Neutrophil (primary cell): ENCODE measurements around the gene RMND1.

Experiments used
- H3K27ac ChIP-seq: fragments of 200-600 bp; sonication (generic); 2 replicates; pipeline ENCODE4 v1.5.1; 2016; ENCODE audit warnings: mild to moderate bottlenecking, moderate library complexity
- H3K27me3 ChIP-seq: fragments of 200-600 bp; sonication (generic); 2 replicates; pipeline ENCODE4 v1.6.0; 2016; ENCODE audit warnings: mild to moderate bottlenecking
- H3K36me3 ChIP-seq: fragments of 200-600 bp; sonication (generic); 2 replicates; pipeline ENCODE4 v1.5.1; 2017
- H3K4me1 ChIP-seq, 2 experiments: fragments of 200-600 bp in 1 of 2; sonication (generic) in 1 of 2; 1 replicate in 1 of 2; 2 replicates in 1 of 2; pipeline versions ENCODE4 v1.5.1 to v1.6.1; 2013 to 2016; ENCODE audit warnings: low read depth in 1 of 2, low read length in 1 of 2, mild to moderate bottlenecking in 1 of 2, moderate library complexity in 1 of 2; ENCODE audit not compliant: control insufficient read depth in 1 of 2, insufficient read depth in 1 of 2
- H3K4me3 ChIP-seq, 2 experiments: fragments of 200-600 bp in 1 of 2; sonication (generic) in 1 of 2; 1 replicate in 1 of 2; 2 replicates in 1 of 2; pipeline ENCODE4 v1.5.1; 2013 to 2016; ENCODE audit warnings: low read depth in 1 of 2, low read length in 1 of 2, mild to moderate bottlenecking in 1 of 2, moderate library complexity in 1 of 2
- H3K9me3 ChIP-seq: fragments of 200-600 bp; sonication (generic); 2 replicates; pipeline ENCODE4 v1.5.1; 2016
- CTCF ChIP-seq: fragments of 200-600 bp; sonication (generic); IDR thresholded peaks from 2 replicates; pipeline ENCODE4 v1.5.1; 2016; ENCODE audit warnings: antibody characterized with exemption

RMND1 gene

DNA sequence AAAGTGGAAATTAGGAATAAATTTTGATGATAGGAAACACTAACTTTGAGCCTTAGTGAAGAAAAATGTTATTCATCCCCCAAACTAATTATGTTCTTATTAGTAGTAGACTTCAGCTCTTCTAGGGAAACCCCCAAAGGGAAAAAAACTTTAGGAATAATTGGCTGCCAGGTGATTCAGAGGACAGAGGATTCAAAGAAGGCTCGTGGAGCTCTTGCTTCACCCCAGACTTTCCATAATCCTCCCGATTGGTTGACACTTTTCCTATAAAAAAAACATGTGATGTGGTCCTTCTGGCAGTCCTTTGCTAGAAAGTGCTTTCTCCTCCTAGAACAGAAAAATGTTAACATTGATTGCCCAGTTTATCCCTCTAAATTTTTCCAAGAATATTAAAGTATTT is 36.3 kb upstream of the RMND1 start:
- no peak overlapping the region for H3K27ac ChIP-seq
- H3K4me3 ChIP-seq, result no peak overlapping the region
- H3K9me3 ChIP-seq, result no peaks in the 10 kb centered on the region
- H3K4me1 ChIP-seq, result peaks cover 9 to 10% of the 10 kb centered on the region in 2 experiments
- TF ChIP-seq CTCF, result no peak
- no peaks in the 10 kb centered on the region for H3K36me3 ChIP-seq
- H3K27me3 ChIP-seq, result peaks cover 6% of the 10 kb centered on the region

GRCh38 chr6:151483994-151484393 is 32.1 kb upstream of the RMND1 start:
- no peak for TF ChIP-seq CTCF
- H3K9me3 ChIP-seq, result no peaks in the 10 kb centered on the region
- peak overlapping the region; percentile 4 for H3K27ac ChIP-seq
- H3K27me3 ChIP-seq, result no peaks in the 10 kb centered on the region
- no peaks in the 10 kb centered on the region for H3K36me3 ChIP-seq
- H3K4me3 ChIP-seq, result no peak overlapping the region
- H3K4me1 ChIP-seq, result peaks cover 32 to 42% of the 10 kb centered on the region in 2 experiments

- Histone ChIP-seq H3K4me3 (peak overlapping the region; percentile 10 to 31), H3K36me3 (no peaks in the 10 kb centered on the region), H3K27me3 (no peaks in the 10 kb centered on the region), H3K4me1 (peaks cover 32 to 42% of the 10 kb centered on the region in 2 experiments), H3K27ac (peak overlapping the region; percentile 91), H3K9me3 (no peaks in the 10 kb centered on the region)
- no peak for TF ChIP-seq CTCF
These were observed 30.4 kb upstream of the RMND1 start for GRCh38 chr6:151482290-151482689.

GRCh38 chr6:151481786-151482185 is 29.9 kb upstream of the RMND1 start:
- peaks cover 32 to 42% of the 10 kb centered on the region in 2 experiments for H3K4me1 ChIP-seq
- peak overlapping the region; percentile 91 for H3K27ac ChIP-seq
- no peaks in the 10 kb centered on the region for H3K27me3 ChIP-seq
- H3K9me3 ChIP-seq, result no peaks in the 10 kb centered on the region
- peak overlapping the region; percentile 30 to 31 for H3K4me3 ChIP-seq
- TF ChIP-seq CTCF, result no peak
- H3K36me3 ChIP-seq, result no peaks in the 10 kb centered on the region

GRCh38 chr6:151478670-151479069 is 26.7 kb upstream of the RMND1 start:
- H3K9me3 ChIP-seq, result no peaks in the 10 kb centered on the region
- H3K36me3 ChIP-seq, result no peaks in the 10 kb centered on the region
- H3K4me1 ChIP-seq, result peaks cover 40 to 49% of the 10 kb centered on the region in 2 experiments
- H3K27me3 ChIP-seq, result no peaks in the 10 kb centered on the region
- no peak for TF ChIP-seq CTCF
- no peak overlapping the region for H3K4me3 ChIP-seq
- H3K27ac ChIP-seq, result no peak overlapping the region

DNA sequence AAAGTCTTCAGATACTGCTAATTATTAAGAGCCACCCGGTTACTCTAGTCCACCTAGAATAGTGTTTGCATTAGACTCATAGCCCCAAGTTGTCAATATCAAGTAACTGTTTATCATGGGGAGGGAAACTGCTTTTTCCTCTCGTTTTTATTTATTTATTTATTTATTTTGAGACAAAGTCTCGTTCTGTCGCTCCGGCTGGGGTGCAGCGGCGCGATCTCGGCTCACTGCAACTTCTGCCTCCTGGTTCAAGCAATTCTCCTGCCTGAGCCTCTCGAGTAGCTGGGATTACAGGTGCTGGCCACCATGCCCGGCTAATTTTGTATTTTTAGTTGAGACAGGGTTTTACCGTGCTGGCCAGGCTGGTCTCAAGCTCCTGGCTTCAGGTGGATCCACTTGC is 25.8 kb upstream of the RMND1 start:
- peaks cover 31 to 40% of the 10 kb centered on the region in 2 experiments for H3K4me1 ChIP-seq
- no peak overlapping the region for H3K4me3 ChIP-seq
- H3K27me3 ChIP-seq, result no peaks in the 10 kb centered on the region
- no peaks in the 10 kb centered on the region for H3K9me3 ChIP-seq
- H3K27ac ChIP-seq, result no peak overlapping the region
- TF ChIP-seq CTCF, result no peak
- H3K36me3 ChIP-seq, result no peaks in the 10 kb centered on the region
